Measurements from ENCODE around the gene GALNT1. TPM values are rescaled to one million over a fixed set of nuclear protein-coding genes. Genes with fewer than 3 reads are reported as not detected.

Gene GALNT1
- total RNA-seq, 6 donors from 2014 or later = 15.0 to 70.9 (median 38.3) TPM

DNA sequence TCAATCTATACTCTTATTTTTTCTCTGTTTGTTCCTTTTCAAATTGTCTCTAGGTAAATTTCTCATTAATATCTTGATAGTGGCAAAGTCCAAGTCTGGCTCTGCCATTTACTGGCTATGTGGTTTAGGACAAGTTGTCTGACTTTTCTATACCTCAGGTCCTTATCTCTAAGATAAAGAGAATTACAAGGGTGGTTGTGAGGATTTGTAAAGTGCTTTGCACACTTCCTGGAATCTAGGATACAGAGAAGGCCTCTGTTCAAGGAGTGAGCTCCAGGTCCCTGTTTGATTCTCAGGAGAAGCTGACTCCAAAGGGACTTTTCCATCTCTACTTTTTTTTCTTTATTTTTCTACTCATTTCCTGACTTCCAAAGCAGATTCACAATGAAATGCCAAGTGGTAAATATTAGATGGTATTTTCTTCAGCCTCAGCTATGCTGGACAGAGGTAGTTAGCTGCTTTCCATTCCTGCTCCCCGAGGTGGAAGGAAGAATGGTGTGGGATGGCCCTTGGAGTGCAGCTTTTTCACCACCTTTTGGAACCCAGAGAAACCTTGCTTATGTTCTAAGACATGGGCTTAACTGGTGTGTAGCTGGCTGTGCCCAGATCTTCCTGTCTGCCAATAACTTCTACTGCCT is 90.5 kb downstream of the GALNT1 start:
- Histone ChIP-seq H3K4me3 (no peak overlapping the region), H3K36me3 (peaks cover 0 to under 1% (median 0%) of the 10 kb centered on the region in 4 donors), H3K4me1 (no peaks in the 10 kb centered on the region), H3K27ac (no peak overlapping the region), H3K9me3 (no peaks in the 10 kb centered on the region), H3K27me3 (no peaks in the 10 kb centered on the region)
- ATAC-seq (ENCODE audit: low FRiP score in 2 of 2) (no peak), DNase-seq (no peak)
- TF ChIP-seq, protein P1, sequence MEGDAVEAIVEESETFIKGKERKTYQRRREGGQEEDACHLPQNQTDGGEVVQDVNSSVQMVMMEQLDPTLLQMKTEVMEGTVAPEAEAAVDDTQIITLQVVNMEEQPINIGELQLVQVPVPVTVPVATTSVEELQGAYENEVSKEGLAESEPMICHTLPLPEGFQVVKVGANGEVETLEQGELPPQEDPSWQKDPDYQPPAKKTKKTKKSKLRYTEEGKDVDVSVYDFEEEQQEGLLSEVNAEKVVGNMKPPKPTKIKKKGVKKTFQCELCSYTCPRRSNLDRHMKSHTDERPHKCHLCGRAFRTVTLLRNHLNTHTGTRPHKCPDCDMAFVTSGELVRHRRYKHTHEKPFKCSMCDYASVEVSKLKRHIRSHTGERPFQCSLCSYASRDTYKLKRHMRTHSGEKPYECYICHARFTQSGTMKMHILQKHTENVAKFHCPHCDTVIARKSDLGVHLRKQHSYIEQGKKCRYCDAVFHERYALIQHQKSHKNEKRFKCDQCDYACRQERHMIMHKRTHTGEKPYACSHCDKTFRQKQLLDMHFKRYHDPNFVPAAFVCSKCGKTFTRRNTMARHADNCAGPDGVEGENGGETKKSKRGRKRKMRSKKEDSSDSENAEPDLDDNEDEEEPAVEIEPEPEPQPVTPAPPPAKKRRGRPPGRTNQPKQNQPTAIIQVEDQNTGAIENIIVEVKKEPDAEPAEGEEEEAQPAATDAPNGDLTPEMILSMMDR (IDR thresholded peaks at IDR 0.05) = no peak
- no peak for TF ChIP-seq POLR2AphosphoS5 (IDR thresholded peaks at IDR 0.05)
- TF ChIP-seq POLR2A (IDR thresholded peaks at IDR 0.05) = no peak
- no peak for TF ChIP-seq EP300 (IDR thresholded peaks at IDR 0.05)
- WGBS, 2 donors = 47 to 62% methylated on average over 1 of the region's 1 CpG

DNA sequence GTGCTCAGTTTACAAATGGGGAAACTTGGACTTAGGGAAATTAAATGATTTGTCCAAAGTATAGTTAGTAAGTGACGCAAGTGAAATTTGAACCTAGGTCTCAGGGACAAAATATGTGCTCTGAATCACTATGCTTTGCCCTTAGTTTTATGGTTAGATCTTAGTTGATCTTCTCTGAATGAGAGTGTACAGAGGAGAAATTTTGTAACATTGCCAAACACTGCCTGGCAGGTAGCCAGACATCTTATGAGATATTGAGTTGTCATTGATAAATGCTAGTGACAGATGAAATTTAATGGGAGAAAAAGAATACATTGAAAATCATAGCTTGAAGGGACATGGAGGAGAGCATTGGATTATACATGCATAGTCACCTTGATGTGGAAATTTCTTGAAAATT is 91.4 kb downstream of the GALNT1 start:
- ATAC-seq (ENCODE audit: low FRiP score in 2 of 2) = no peak
- Histone ChIP-seq H3K36me3 (no peaks in the 10 kb centered on the region), H3K27ac (no peak overlapping the region), H3K4me1 (no peaks in the 10 kb centered on the region), H3K27me3 (no peaks in the 10 kb centered on the region), H3K4me3 (no peak overlapping the region), H3K9me3 (no peaks in the 10 kb centered on the region)
- no peak for DNase-seq
- no peak for TF ChIP-seq EP300 (IDR thresholded peaks at IDR 0.05)
- TF ChIP-seq POLR2A (IDR thresholded peaks at IDR 0.05) = no peak
- WGBS, 2 donors = 95 to 98% methylated on average over 1 of the region's 1 CpG

- Histone ChIP-seq H3K4me1 (no peaks in the 10 kb centered on the region), H3K27ac (no peak overlapping the region), H3K9me3 (no peaks in the 10 kb centered on the region), H3K36me3 (no peaks in the 10 kb centered on the region), H3K4me3 (no peak overlapping the region), H3K27me3 (no peaks in the 10 kb centered on the region)
- TF ChIP-seq EP300 (IDR thresholded peaks at IDR 0.05) (no peak), POLR2A (IDR thresholded peaks at IDR 0.05) (no peak), POLR2AphosphoS5 (IDR thresholded peaks at IDR 0.05) (no peak)
- TF ChIP-seq, protein P1 (IDR thresholded peaks at IDR 0.05) = no peak
- DNase-seq (no peak), ATAC-seq (ENCODE audit: low FRiP score in 2 of 2) (no peak)
- WGBS, 2 donors = 87% methylated on average over 1 of the region's 1 CpG
Measured at GRCh38 chr18:35673682-35674081, 92.1 kb downstream of the GALNT1 start.

DNA sequence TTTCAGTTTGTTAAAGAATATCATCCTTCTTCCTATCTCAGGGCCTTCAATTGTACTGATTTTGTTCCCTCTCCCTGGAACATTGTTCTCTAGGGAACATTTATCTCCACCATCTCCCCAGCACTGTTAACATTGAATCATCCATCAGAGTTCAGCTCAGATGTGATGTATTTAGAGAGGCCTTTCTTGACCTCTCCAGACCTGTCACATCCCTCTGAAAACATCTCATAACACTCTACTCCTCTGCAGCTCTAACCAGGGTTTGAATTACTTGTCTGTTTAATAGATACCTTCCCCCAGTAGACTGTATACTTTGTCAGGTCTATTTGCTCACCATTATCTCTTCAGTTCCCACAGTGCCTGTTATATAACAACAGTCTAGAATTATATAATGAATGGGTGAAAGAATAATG is 98.6 kb downstream of the GALNT1 start:
- no peaks in the 10 kb centered on the region for H3K27me3 ChIP-seq
- H3K4me3 ChIP-seq = no peak overlapping the region
- peaks cover 0 to 6% (median 2%) of the 10 kb centered on the region in 4 donors for H3K36me3 ChIP-seq
- no peak overlapping the region for H3K27ac ChIP-seq
- DNase-seq (no peak), ATAC-seq (ENCODE audit: low FRiP score in 2 of 2) (no peak)
- TF ChIP-seq POLR2AphosphoS5 (IDR thresholded peaks at IDR 0.05) = no peak
- TF ChIP-seq POLR2A (IDR thresholded peaks at IDR 0.05) = no peak
- no peak for TF ChIP-seq EP300 (IDR thresholded peaks at IDR 0.05)
- TF ChIP-seq, protein P1 (IDR thresholded peaks at IDR 0.05) = no peak
- no peaks in the 10 kb centered on the region for H3K4me1 ChIP-seq
- no peaks in the 10 kb centered on the region for H3K9me3 ChIP-seq

DNA sequence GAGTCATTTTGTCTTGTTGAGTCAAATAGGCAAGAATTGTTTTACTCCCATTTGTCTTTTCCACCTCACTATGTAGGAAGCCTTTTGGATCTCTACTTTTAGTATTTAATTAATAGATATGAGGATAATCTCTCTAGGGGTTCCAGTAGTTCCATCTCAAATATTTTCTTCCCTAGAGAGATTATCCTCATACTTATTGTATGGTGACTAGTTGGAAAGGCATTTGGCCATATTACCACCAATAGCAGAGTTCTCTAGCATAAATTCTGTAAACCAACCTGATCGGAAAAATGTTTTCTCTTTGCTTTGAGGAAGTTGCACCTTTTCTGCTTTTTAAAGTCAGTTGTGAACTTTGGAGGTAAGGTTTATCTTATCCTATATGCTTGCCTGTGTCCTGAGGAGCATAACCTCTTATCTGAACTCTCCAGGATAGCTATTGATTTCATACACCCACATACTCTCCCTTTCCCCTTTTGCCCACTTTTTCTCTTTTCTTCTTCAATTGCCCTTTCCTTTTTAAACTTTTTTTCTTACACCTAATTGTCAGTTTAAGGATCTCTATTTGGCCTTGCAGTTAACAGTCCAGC is 100.8 kb downstream of the GALNT1 start:
- ATAC-seq (ENCODE audit: low FRiP score in 2 of 2) (no peak), DNase-seq (no peak)
- Histone ChIP-seq H3K4me1 (no peaks in the 10 kb centered on the region), H3K36me3 (peaks cover 0 to 6% (median 2%) of the 10 kb centered on the region in 4 donors), H3K9me3 (no peaks in the 10 kb centered on the region), H3K4me3 (no peak overlapping the region), H3K27ac (no peak overlapping the region), H3K27me3 (no peaks in the 10 kb centered on the region)
- TF ChIP-seq POLR2A (IDR thresholded peaks at IDR 0.05) (no peak), EP300 (IDR thresholded peaks at IDR 0.05) (no peak), POLR2AphosphoS5 (IDR thresholded peaks at IDR 0.05) (no peak)
- TF ChIP-seq, protein P1 (IDR thresholded peaks at IDR 0.05) = no peak
- WGBS, 2 donors = 29 to 96% methylated on average over 1 of the region's 1 CpG

Data from upper lobe of left lung (tissue), 6 donors.